Activated T-helper 1 cell treated with anti-CD3 and anti-CD28 coated beads, Interleukin-12 subunit alpha, Interleukin-12 subunit beta, Interleukin-2, Interleukin-4 antibody, amounts not matched to agents 30 ng/mL and 10 ng/mL and 1 ng/mL, durations not matched to agents 14 hours and 24 hours and 36 hours (primary cell): ENCODE data around the gene SHLD1. TPM values are rescaled to one million over a fixed set of nuclear protein-coding genes. Genes with fewer than 3 reads are reported as not detected.
"Not testable (repeated sequence)": the region's sequence is repeated elsewhere in the genome, so short reads cannot be mapped to it uniquely, and the experiment has no call there.

Experiments used
- DNase-seq: peaks from one replicate; pipeline ENCODE4 v3.0.0; 2021; ENCODE audit warnings: low spot score
- H3K27ac Mint-ChIP-seq: one replicate; pipeline ENCODE4 v1.8.0; 2021; ENCODE audit warnings: mild to moderate bottlenecking, mixed read lengths
- H3K27me3 Mint-ChIP-seq: one replicate; pipeline ENCODE4 v1.8.0; 2022; ENCODE audit warnings: mild to moderate bottlenecking, moderate library complexity, mixed read lengths; ENCODE audit not compliant: insufficient read depth
- H3K36me3 Mint-ChIP-seq: one replicate; pipeline ENCODE4 v1.8.0; 2021; ENCODE audit warnings: low read depth, mixed read lengths
- H3K4me1 Mint-ChIP-seq: one replicate; pipeline ENCODE4 v1.8.0; 2021; ENCODE audit warnings: low read depth, mixed read lengths
- H3K4me3 Mint-ChIP-seq: one replicate; pipeline ENCODE4 v1.8.0; 2021; ENCODE audit warnings: mild to moderate bottlenecking, moderate library complexity, mixed read lengths
- H3K9me3 Mint-ChIP-seq: one replicate; pipeline ENCODE4 v1.8.0; 2021; ENCODE audit warnings: mixed read lengths
- intact Hi-C: fragments of 100-400 bp; cut with micrococcal nuclease; formaldehyde crosslinking; loops from one replicate; pipeline ENCODE4 v1.15.1; 2024
- total RNA-seq: library from RNA; stranded (reverse); gene quantifications from 2 replicates; pipeline ENCODE4 v1.2.3, GENCODE V29; 2022

Gene SHLD1
- total RNA-seq, 1 donor from 2014 or later: 8.1 TPM

GRCh38 chr20:5796331-5797040 lies 46.3 kb downstream of the SHLD1 start:
- Mint-ChIP-seq H3K9me3 (no peaks in the 10 kb centered on the region), H3K27ac (no peak overlapping the region), H3K27me3 (no peaks in the 10 kb centered on the region), H3K36me3 (no peaks in the 10 kb centered on the region), H3K4me1 (no peaks in the 10 kb centered on the region), H3K4me3 (no peak overlapping the region)
- intact Hi-C loops: no loop called here
- DNase-seq: no peak

- intact Hi-C loops: no loop called here
- Mint-ChIP-seq H3K4me3 (no peak overlapping the region), H3K9me3 (no peaks in the 10 kb centered on the region), H3K27ac (no peak overlapping the region), H3K36me3 (no peaks in the 10 kb centered on the region), H3K4me1 (no peaks in the 10 kb centered on the region), H3K27me3 (no peaks in the 10 kb centered on the region)
- no peak for DNase-seq
Measured at GRCh38 chr20:5797165-5797564, 47.0 kb downstream of the SHLD1 start.

GRCh38 chr20:5797843-5798462 lies 47.8 kb downstream of the SHLD1 start:
- H3K9me3 Mint-ChIP-seq: no peaks in the 10 kb centered on the region
- no peak overlapping the region for H3K4me3 Mint-ChIP-seq
- no peak overlapping the region for H3K27ac Mint-ChIP-seq
- no peak for DNase-seq
- H3K36me3 Mint-ChIP-seq: peaks cover 1% of the 10 kb centered on the region
- intact Hi-C loops: no loop called here
- H3K27me3 Mint-ChIP-seq: no peaks in the 10 kb centered on the region
- no peaks in the 10 kb centered on the region for H3K4me1 Mint-ChIP-seq

GRCh38 chr20:5803754-5804303 lies 53.6 kb downstream of the SHLD1 start:
- H3K27me3 Mint-ChIP-seq, DNase-seq, H3K27ac Mint-ChIP-seq, H3K4me3 Mint-ChIP-seq, H3K36me3 Mint-ChIP-seq, H3K4me1 Mint-ChIP-seq, H3K9me3 Mint-ChIP-seq, intact Hi-C loops: not testable (repeated sequence)

- H3K36me3 Mint-ChIP-seq: peaks cover 1% of the 10 kb centered on the region
- no peaks in the 10 kb centered on the region for H3K27me3 Mint-ChIP-seq
- no peak overlapping the region for H3K4me3 Mint-ChIP-seq
- no peaks in the 10 kb centered on the region for H3K9me3 Mint-ChIP-seq
- DNase-seq: no peak
- H3K4me1 Mint-ChIP-seq: peaks cover 9% of the 10 kb centered on the region
- no peak overlapping the region for H3K27ac Mint-ChIP-seq
- intact Hi-C loops: no loop called here
Measured at GRCh38 chr20:5806457-5807263, 56.5 kb downstream of the SHLD1 start.

- H3K4me1 Mint-ChIP-seq: peaks cover 9% of the 10 kb centered on the region
- intact Hi-C loops: no loop called here
- no peak for DNase-seq
- no peaks in the 10 kb centered on the region for H3K9me3 Mint-ChIP-seq
- H3K36me3 Mint-ChIP-seq: peaks cover 1% of the 10 kb centered on the region
- H3K4me3 Mint-ChIP-seq: no peak overlapping the region
- H3K27me3 Mint-ChIP-seq: no peaks in the 10 kb centered on the region
- H3K27ac Mint-ChIP-seq: no peak overlapping the region
Measured at GRCh38 chr20:5807431-5807830, 57.2 kb downstream of the SHLD1 start.

- Mint-ChIP-seq H3K4me3 (no peak overlapping the region), H3K36me3 (no peaks in the 10 kb centered on the region), H3K27me3 (no peaks in the 10 kb centered on the region), H3K27ac (no peak overlapping the region), H3K4me1 (peaks cover 9% of the 10 kb centered on the region), H3K9me3 (no peaks in the 10 kb centered on the region)
- intact Hi-C loops: no loop called here
- DNase-seq: no peak
Measured at GRCh38 chr20:5808901-5809300, 58.7 kb downstream of the SHLD1 start.

GRCh38 chr20:5809495-5809894 lies 59.3 kb downstream of the SHLD1 start:
- intact Hi-C loops: no loop called here
- H3K9me3 Mint-ChIP-seq: no peaks in the 10 kb centered on the region
- H3K4me3 Mint-ChIP-seq: no peak overlapping the region
- H3K4me1 Mint-ChIP-seq: peaks cover 6% of the 10 kb centered on the region
- H3K36me3 Mint-ChIP-seq: no peaks in the 10 kb centered on the region
- no peaks in the 10 kb centered on the region for H3K27me3 Mint-ChIP-seq
- H3K27ac Mint-ChIP-seq: no peak overlapping the region
- no peak for DNase-seq

GRCh38 chr20:5810800-5811422 lies 60.7 kb downstream of the SHLD1 start:
- DNase-seq: no peak
- H3K4me1 Mint-ChIP-seq: peaks cover 5% of the 10 kb centered on the region
- intact Hi-C loops: no loop called here
- no peaks in the 10 kb centered on the region for H3K27me3 Mint-ChIP-seq
- H3K27ac Mint-ChIP-seq: no peak overlapping the region
- H3K36me3 Mint-ChIP-seq: no peaks in the 10 kb centered on the region
- H3K4me3 Mint-ChIP-seq: no peak overlapping the region
- H3K9me3 Mint-ChIP-seq: no peaks in the 10 kb centered on the region

- no peak overlapping the region for H3K4me3 Mint-ChIP-seq
- H3K9me3 Mint-ChIP-seq: no peaks in the 10 kb centered on the region
- no peak for DNase-seq
- no peaks in the 10 kb centered on the region for H3K36me3 Mint-ChIP-seq
- H3K27me3 Mint-ChIP-seq: no peaks in the 10 kb centered on the region
- H3K4me1 Mint-ChIP-seq: no peaks in the 10 kb centered on the region
- intact Hi-C loops: no loop called here
- no peak overlapping the region for H3K27ac Mint-ChIP-seq
Measured at GRCh38 chr20:5811746-5812145, 61.5 kb downstream of the SHLD1 start.

GRCh38 chr20:5818346-5818681 lies 68.1 kb downstream of the SHLD1 start:
- intact Hi-C loops: no loop called here
- Mint-ChIP-seq H3K9me3 (no peaks in the 10 kb centered on the region), H3K27me3 (peaks cover 1% of the 10 kb centered on the region)

GRCh38 chr20:5820738-5821137 lies 70.5 kb downstream of the SHLD1 start:
- Mint-ChIP-seq H3K4me3 (no peak overlapping the region), H3K4me1 (peaks cover 20% of the 10 kb centered on the region), H3K27me3 (peaks cover 1% of the 10 kb centered on the region), H3K27ac (no peak overlapping the region), H3K9me3 (no peaks in the 10 kb centered on the region), H3K36me3 (peaks cover 2% of the 10 kb centered on the region)
- no peak for DNase-seq
- intact Hi-C loops: no loop called here

More at GRCh38 chr20:5818346-5818681, 68.1 kb downstream of the SHLD1 start:
- Mint-ChIP-seq H3K4me1 (peaks cover 9% of the 10 kb centered on the region), H3K4me3 (no peak overlapping the region), H3K27ac (no peak overlapping the region), H3K36me3 (peaks cover 2% of the 10 kb centered on the region)
- no peak for DNase-seq
